Lower leg skin (tissue), 3 donors: ENCODE results near the gene CALHM4.

ENCODE experiments used
- CTCF ChIP-seq, 3 donors: fragments of 450-650 bp; IDR thresholded peaks; one replicate each; pipeline ENCODE4 v1.5.1; 2016; ENCODE audit warnings: antibody characterized with exemption in 3 of 3, mild to moderate bottlenecking in 3 of 3, moderate library complexity in 2 of 3
- POLR2A ChIP-seq, 2 donors: fragments of 450-650 bp; IDR thresholded peaks; one replicate each; pipeline ENCODE4 v1.6.1; 2016 to 2017; ENCODE audit warnings: antibody characterized with exemption in 2 of 2, mild to moderate bottlenecking in 1 of 2, moderate library complexity in 1 of 2

GRCh38 chr6:116562019-116562403, 8.5 kb downstream of the CALHM4 start:
- TF ChIP-seq CTCF (IDR thresholded peaks at IDR 0.05) (no peak), POLR2A (IDR thresholded peaks at IDR 0.05) (no peak)
